Fibroblast of lung (primary cell): ENCODE data around the gene ZNF3. TPM values are rescaled to one million over a fixed set of nuclear protein-coding genes. Genes with fewer than 3 reads are reported as not detected.

Source experiments
- DNase-seq, 2 donors: peaks; one replicate each; pipeline versions ENCODE4 v3.0.0 to v3.0.0-alpha.2; 2010; ENCODE audit warnings: low read depth in 2 of 2
- H2AFZ ChIP-seq: 2 replicates; pipeline ENCODE4 v1.5.1; 2012; ENCODE audit warnings: low read length, control low read depth, inconsistent platforms
- H3K27ac ChIP-seq: 2 replicates; pipeline ENCODE4 v1.5.1; 2011; ENCODE audit warnings: low read length, control low read depth; ENCODE audit not compliant: insufficient read depth
- H3K27me3 ChIP-seq: 2 replicates; pipeline ENCODE4 v1.5.1; 2011; ENCODE audit warnings: mild to moderate bottlenecking, low read length; ENCODE audit not compliant: control insufficient read depth, insufficient read depth
- H3K36me3 ChIP-seq: 2 replicates; pipeline ENCODE4 v1.5.1; 2011; ENCODE audit warnings: low read length; ENCODE audit not compliant: control insufficient read depth, insufficient read depth
- H3K4me1 ChIP-seq: 2 replicates; pipeline ENCODE4 v1.5.1; 2011; ENCODE audit warnings: low read length; ENCODE audit not compliant: control insufficient read depth, insufficient read depth; ENCODE audit errors: extremely low read depth
- H3K4me2 ChIP-seq: 2 replicates; pipeline ENCODE4 v1.5.1; 2011; ENCODE audit warnings: low read length, control low read depth; ENCODE audit not compliant: insufficient read depth; ENCODE audit errors: extremely low read depth
- H3K4me3 ChIP-seq, 4 experiments: fragments of 200-600 bp in 1 of 4; sonication (generic) in 1 of 4; replicated peaks in 1 of 4; 2 replicates each; pipeline ENCODE4 v1.5.1; 2011 to 2016; ENCODE audit warnings: low read length in 4 of 4, low read depth in 3 of 4, mild to moderate bottlenecking in 3 of 4, control low read depth in 2 of 4, inconsistent platforms in 1 of 4, mixed read lengths in 1 of 4; ENCODE audit not compliant: insufficient read depth in 1 of 4; ENCODE audit errors: control extremely low read depth in 1 of 4
- H3K79me2 ChIP-seq: 2 replicates; pipeline ENCODE4 v1.5.1; 2012; ENCODE audit warnings: mild to moderate bottlenecking, low read length, inconsistent platforms; ENCODE audit not compliant: control insufficient read depth, insufficient read depth
- H3K9ac ChIP-seq: 2 replicates; pipeline ENCODE4 v1.5.1; 2011; ENCODE audit warnings: mild to moderate bottlenecking, low read length, control low read depth; ENCODE audit not compliant: insufficient read depth
- H3K9me3 ChIP-seq: 2 replicates; pipeline ENCODE4 v1.5.1; 2012; ENCODE audit warnings: low read depth, low read length; ENCODE audit not compliant: control insufficient read depth, insufficient read depth
- H4K20me1 ChIP-seq: 2 replicates; pipeline ENCODE4 v1.5.1; 2011; ENCODE audit warnings: low read length; ENCODE audit not compliant: control insufficient read depth, insufficient read depth; ENCODE audit errors: extremely low read depth
- CTCF ChIP-seq, 2 donors: IDR thresholded peaks in 1 of 2; conservative IDR thresholded peaks in 1 of 2; 1 replicate in 1 of 2; 2 replicates in 1 of 2; pipeline ENCODE4 v1.5.1; 2011 to 2012; ENCODE audit warnings: low read length in 2 of 2, control low read depth in 1 of 2, inconsistent platforms in 1 of 2, low read depth in 1 of 2, mild to moderate bottlenecking in 1 of 2
- EZH2 ChIP-seq: IDR thresholded peaks from 2 replicates; pipeline ENCODE4 v1.5.1; 2012; ENCODE audit warnings: low read length, control low read depth, mild to moderate bottlenecking; ENCODE audit errors: missing control alignments
- polyA plus RNA-seq, 2 donors: library from polyadenylated mRNA; depleted of rRNA in 1 of 2; stranded (reverse) in 1 of 2; unstranded in 1 of 2; fragments of >200 nt; gene quantifications; 2 replicates each; pipeline ENCODE4 v1.2.1, GENCODE V29; 2011 to 2012; ENCODE audit warnings: missing spikeins in 1 of 2
- total RNA-seq: library from RNA; depleted of rRNA; stranded (reverse); fragments of >200 nt; gene quantifications from 2 replicates; pipeline ENCODE4 v1.2.1, GENCODE V29; 2014

Gene ZNF3
- total and polyA plus RNA-seq, 2 donors (not counting 1 experiment from before 2014, with no cell fraction given) = 19.7 to 26.8 TPM

DNA sequence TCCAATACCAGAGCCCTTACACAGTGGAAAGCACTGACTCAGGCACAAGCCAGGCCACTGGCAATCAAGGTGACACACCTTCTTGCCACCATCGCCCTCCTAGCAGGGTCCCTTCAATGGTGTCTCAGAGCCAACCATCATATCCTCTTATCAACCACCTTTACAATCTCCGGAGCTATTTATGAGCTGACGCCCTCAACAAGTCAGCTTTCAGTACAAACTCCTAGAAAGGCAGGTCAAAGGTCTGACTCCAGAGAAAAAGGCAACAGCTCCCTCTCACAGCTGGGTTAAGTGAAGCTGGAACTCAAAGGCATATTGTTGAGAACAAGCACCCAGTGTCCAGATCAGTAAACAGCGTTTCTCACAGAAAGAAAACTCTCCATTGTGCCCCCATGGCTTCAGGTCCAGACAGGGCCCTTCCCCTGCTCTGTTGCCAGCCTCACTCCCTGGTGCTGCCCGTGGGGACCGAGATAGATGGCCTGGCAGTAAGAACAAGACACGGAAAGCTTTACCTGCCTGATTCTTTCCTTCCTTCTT, 2.4 kb downstream of the ZNF3 start:
- no peak for DNase-seq
- Histone ChIP-seq H3K27ac (no peak overlapping the region), H3K4me1 (peaks cover 3% of the 10 kb centered on the region), H3K9me3 (no peaks in the 10 kb centered on the region), H4K20me1 (no peaks in the 10 kb centered on the region), H3K27me3 (no peaks in the 10 kb centered on the region), H3K4me3 (peak overlapping the region in 1 of 4 experiments; percentile 3), H3K9ac (no peak overlapping the region), H3K4me2 (no peak overlapping the region), H3K36me3 (peaks cover 20% of the 10 kb centered on the region), H3K79me2 (peaks cover 43% of the 10 kb centered on the region), H2AFZ (no peak overlapping the region)
- TF ChIP-seq CTCF (conservative IDR thresholded peaks at IDR 0.05 in 1 of 2, IDR thresholded peaks at IDR 0.05 in 1 of 2; ENCODE audit: low read depth in 1 of 2, low read length in 2 of 2) (no peak), EZH2 (no peak)

GRCh38 chr7:100077205-100077604, 4.3 kb downstream of the ZNF3 start:
- Histone ChIP-seq H4K20me1 (no peaks in the 10 kb centered on the region), H3K4me3 (no peak overlapping the region), H3K4me2 (no peak overlapping the region), H2AFZ (no peak overlapping the region), H3K27me3 (no peaks in the 10 kb centered on the region), H3K9me3 (peaks cover 3% of the 10 kb centered on the region), H3K4me1 (peaks cover 3% of the 10 kb centered on the region), H3K27ac (no peak overlapping the region), H3K79me2 (peaks cover 43% of the 10 kb centered on the region), H3K36me3 (peaks cover 32% of the 10 kb centered on the region), H3K9ac (no peak overlapping the region)
- no peak for DNase-seq
- TF ChIP-seq EZH2 = no peak
- no peak for TF ChIP-seq CTCF (conservative IDR thresholded peaks at IDR 0.05 in 1 of 2, IDR thresholded peaks at IDR 0.05 in 1 of 2; ENCODE audit: low read depth in 1 of 2, low read length in 2 of 2)

DNA sequence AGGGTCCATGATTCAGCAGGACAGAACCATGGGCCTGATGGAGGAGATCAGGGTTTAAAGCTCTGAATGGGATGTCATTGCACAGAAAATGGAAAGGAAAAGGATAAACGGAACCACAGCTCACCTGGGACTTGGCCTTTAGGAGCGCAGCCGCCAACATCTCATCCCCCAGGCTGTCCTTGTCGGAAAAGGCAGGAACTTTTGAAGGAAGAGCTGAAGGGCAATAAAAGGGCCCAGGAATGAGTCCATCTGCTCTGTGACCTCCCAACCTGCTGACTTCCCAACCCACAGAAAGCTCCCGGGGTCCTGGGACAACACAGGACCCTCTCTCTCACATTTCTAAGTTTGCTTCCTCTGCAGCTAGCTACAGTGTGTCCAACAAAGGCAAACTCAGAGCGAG, 6.1 kb downstream of the ZNF3 start:
- peaks cover 15% of the 10 kb centered on the region for H3K9me3 ChIP-seq
- DNase-seq = no peak
- H3K9ac ChIP-seq = no peak overlapping the region
- no peak overlapping the region for H3K4me2 ChIP-seq
- peaks cover 44% of the 10 kb centered on the region for H3K36me3 ChIP-seq
- H3K27me3 ChIP-seq = no peaks in the 10 kb centered on the region
- peaks cover 33% of the 10 kb centered on the region for H3K79me2 ChIP-seq
- no peak overlapping the region for H3K27ac ChIP-seq
- no peak overlapping the region for H2AFZ ChIP-seq
- peaks cover 3% of the 10 kb centered on the region for H3K4me1 ChIP-seq
- no peaks in the 10 kb centered on the region for H4K20me1 ChIP-seq
- TF ChIP-seq CTCF (conservative IDR thresholded peaks at IDR 0.05 in 1 of 2, IDR thresholded peaks at IDR 0.05 in 1 of 2; ENCODE audit: low read depth in 1 of 2, low read length in 2 of 2) = no peak
- TF ChIP-seq EZH2 = no peak
- H3K4me3 ChIP-seq = no peak overlapping the region
